Stimulated activated CD4-positive, alpha-beta T cell treated with anti-CD3 and anti-CD28 coated beads, Interleukin-15, amount 100 ng/mL, for 1 hour (primary cell): ENCODE data around the gene ZC3H12D.
"Not testable (repeated sequence)": the region's sequence is repeated elsewhere in the genome, so short reads cannot be mapped to it uniquely, and the experiment has no call there.

Source experiments
- DNase-seq, 2 donors: peaks; one replicate each; pipeline ENCODE4 v3.0.0-alpha.2; 2020; ENCODE audit warnings: low read depth in 1 of 2, low spot score in 1 of 2

Gene ZC3H12D

GRCh38 chr6:149484733-149485700 lies at the start of gene ZC3H12D:
Gene ZC3H12D (minus strand): TSS chr6:149485014. CDS start chr6:149474543, 10,471 bp downstream.
- DNase-seq, result peak; percentile 66 to 72

GRCh38 chr6:149529650-149530049 lies 44.8 kb upstream of the ZC3H12D start:
- no peak for DNase-seq

- DNase-seq, result no peak
These were observed 30.7 kb upstream of the ZC3H12D start for GRCh38 chr6:149515494-149515893.

- no peak for DNase-seq
These were observed 29.1 kb upstream of the ZC3H12D start for GRCh38 chr6:149513915-149514314.

- no peak for DNase-seq
These were observed 26.1 kb upstream of the ZC3H12D start for GRCh38 chr6:149510793-149511512.

- no peak for DNase-seq
These were observed 23.7 kb upstream of the ZC3H12D start for GRCh38 chr6:149508485-149508884.

GRCh38 chr6:149503872-149504271 lies 19.1 kb upstream of the ZC3H12D start:
- no peak for DNase-seq

GRCh38 chr6:149503276-149503675 lies 18.5 kb upstream of the ZC3H12D start:
- no peak for DNase-seq

GRCh38 chr6:149501768-149502167 lies 17.0 kb upstream of the ZC3H12D start:
- no peak for DNase-seq

GRCh38 chr6:149501201-149501600 lies 16.4 kb upstream of the ZC3H12D start:
- no peak for DNase-seq

- DNase-seq, result no peak
These were observed 15.3 kb upstream of the ZC3H12D start for GRCh38 chr6:149500096-149500495.

- DNase-seq, result no peak
These were observed 14.3 kb upstream of the ZC3H12D start for GRCh38 chr6:149499066-149499465.

GRCh38 chr6:149497365-149497764 lies 12.6 kb upstream of the ZC3H12D start:
- DNase-seq, result no peak

GRCh38 chr6:149496597-149496996 lies 11.8 kb upstream of the ZC3H12D start:
- not testable (repeated sequence) for DNase-seq

- not testable (repeated sequence) for DNase-seq
These were observed 10.7 kb upstream of the ZC3H12D start for GRCh38 chr6:149495349-149496016.

GRCh38 chr6:149494810-149495209 lies 10.0 kb upstream of the ZC3H12D start:
- DNase-seq, result not testable (repeated sequence)

GRCh38 chr6:149493761-149494320 lies 9.0 kb upstream of the ZC3H12D start:
- no peak for DNase-seq

GRCh38 chr6:149492798-149493343 lies 8.1 kb upstream of the ZC3H12D start:
- no peak for DNase-seq

- no peak for DNase-seq
These were observed 5.2 kb upstream of the ZC3H12D start for GRCh38 chr6:149489967-149490366.

GRCh38 chr6:149488815-149489214 lies 4.0 kb upstream of the ZC3H12D start:
- no peak for DNase-seq

GRCh38 chr6:149487316-149487715 lies 2.5 kb upstream of the ZC3H12D start:
- no peak for DNase-seq
